H9 (cell line): ENCODE results near the gene HNF4A. TPM values are rescaled to one million over a fixed set of nuclear protein-coding genes. Genes with fewer than 3 reads are reported as not detected.

Experiments used
- DNase-seq: peaks from one replicate; pipeline ENCODE4 v3.0.0-alpha.2; 2017
- H2AFZ ChIP-seq: one replicate; pipeline ENCODE4 v1.6.1; 2013; ENCODE audit warnings: mild to moderate bottlenecking, low read length, control low read depth, moderate library complexity
- H2AK5ac ChIP-seq: 2 replicates; pipeline ENCODE4 v1.6.1; 2013; ENCODE audit warnings: low read length, control low read depth, mixed read lengths; ENCODE audit not compliant: insufficient read length
- H2BK120ac ChIP-seq: one replicate; pipeline ENCODE4 v1.6.1; 2013; ENCODE audit warnings: low read depth, mild to moderate bottlenecking, low read length, control low read depth, inconsistent platforms; ENCODE audit not compliant: poor library complexity, severe bottlenecking
- H2BK12ac ChIP-seq: 2 replicates; pipeline ENCODE4 v1.6.1; 2013; ENCODE audit warnings: low read length, control low read depth, mixed read lengths, low read depth; ENCODE audit not compliant: insufficient read length
- H2BK15ac ChIP-seq: 2 replicates; pipeline ENCODE4 v1.6.1; 2013; ENCODE audit warnings: low read depth, low read length, control low read depth
- H2BK20ac ChIP-seq: one replicate; pipeline ENCODE4 v1.6.1; 2013; ENCODE audit warnings: low read depth, mild to moderate bottlenecking, low read length, control low read depth, inconsistent platforms; ENCODE audit not compliant: poor library complexity, severe bottlenecking
- H2BK5ac ChIP-seq: 2 replicates; pipeline ENCODE4 v1.6.1; 2013; ENCODE audit warnings: low read length, control low read depth, mixed read lengths; ENCODE audit not compliant: insufficient read length
- H3K14ac ChIP-seq: 2 replicates; pipeline ENCODE4 v1.6.1; 2013; ENCODE audit warnings: low read length, control low read depth; ENCODE audit not compliant: insufficient read depth
- H3K18ac ChIP-seq: 2 replicates; pipeline ENCODE4 v1.6.1; 2013; ENCODE audit warnings: low read depth, mild to moderate bottlenecking, mixed read lengths, low read length, control low read depth; ENCODE audit not compliant: insufficient read length
- H3K23ac ChIP-seq: 2 replicates; pipeline ENCODE4 v1.6.1; 2013; ENCODE audit warnings: low read length, control low read depth, mixed read lengths, low read depth; ENCODE audit not compliant: insufficient read length
- H3K23me2 ChIP-seq: 2 replicates; pipeline ENCODE4 v1.6.1; 2013; ENCODE audit warnings: low read depth, mild to moderate bottlenecking, mixed read lengths, low read length, control low read depth; ENCODE audit not compliant: insufficient read length, poor library complexity, severe bottlenecking
- H3K27ac ChIP-seq: 2 replicates; pipeline ENCODE4 v1.5.1; 2013; ENCODE audit warnings: low read length, control low read depth, mixed read lengths, low read depth; ENCODE audit not compliant: insufficient read length
- H3K27me3 ChIP-seq: 2 replicates; pipeline ENCODE4 v1.6.1; 2013; ENCODE audit warnings: low read length, control low read depth, inconsistent platforms; ENCODE audit not compliant: insufficient read depth
- H3K4ac ChIP-seq: 2 replicates; pipeline ENCODE4 v1.6.1; 2013; ENCODE audit warnings: low read depth, mild to moderate bottlenecking, control low read depth, inconsistent platforms, low read length, moderate library complexity
- H3K4me1 ChIP-seq: 2 replicates; pipeline ENCODE4 v1.6.1; 2013; ENCODE audit warnings: low read length, control low read depth, inconsistent platforms; ENCODE audit not compliant: insufficient read depth
- H3K4me2 ChIP-seq: 2 replicates; pipeline ENCODE4 v1.6.1; 2013; ENCODE audit warnings: low read length, control low read depth, mixed read lengths; ENCODE audit not compliant: insufficient read length, insufficient read depth
- H3K56ac ChIP-seq: 2 replicates; pipeline ENCODE4 v1.6.1; 2013; ENCODE audit warnings: low read depth, mild to moderate bottlenecking, mixed read lengths, low read length, control low read depth; ENCODE audit not compliant: insufficient read length
- H3K79me1 ChIP-seq: 2 replicates; pipeline ENCODE4 v1.6.1; 2013; ENCODE audit warnings: low read depth, mild to moderate bottlenecking, moderate library complexity, low read length, control low read depth, inconsistent platforms; ENCODE audit not compliant: insufficient read depth, poor library complexity, severe bottlenecking
- H3K79me2 ChIP-seq: 2 replicates; pipeline ENCODE4 v1.6.1; 2013; ENCODE audit warnings: low read length, control low read depth, inconsistent platforms; ENCODE audit not compliant: insufficient read depth
- H3K9ac ChIP-seq: 2 replicates; pipeline ENCODE4 v1.6.1; 2013; ENCODE audit warnings: low read length, control low read depth, mixed read lengths; ENCODE audit not compliant: insufficient read length; ENCODE audit errors: extremely low read depth
- H3K9me3 ChIP-seq: one replicate; pipeline ENCODE4 v1.6.1; 2013; ENCODE audit warnings: low read depth, low read length, inconsistent platforms; ENCODE audit not compliant: control insufficient read depth
- H3T11ph ChIP-seq: one replicate; pipeline ENCODE4 v1.6.1; 2013; ENCODE audit warnings: mild to moderate bottlenecking, low read length, control low read depth, inconsistent platforms
- H4K20me1 ChIP-seq: one replicate; pipeline ENCODE4 v1.6.1; 2013; ENCODE audit not compliant: control insufficient read depth, insufficient read length, insufficient read depth
- H4K5ac ChIP-seq: 2 replicates; pipeline ENCODE4 v1.6.1; 2013; ENCODE audit warnings: low read depth, mild to moderate bottlenecking, mixed read lengths, low read length, control low read depth; ENCODE audit not compliant: insufficient read length
- H4K8ac ChIP-seq: replicated peaks from 2 replicates; pipeline ENCODE4 v1.6.1; 2013; ENCODE audit warnings: low read length, control low read depth, mixed read lengths, low read depth; ENCODE audit not compliant: insufficient read length
- H4K91ac ChIP-seq: 2 replicates; pipeline ENCODE4 v1.6.1; 2013; ENCODE audit warnings: low read depth, mild to moderate bottlenecking, moderate library complexity, mixed read lengths, low read length, control low read depth; ENCODE audit not compliant: insufficient read length
- H3K27ac Mint-ChIP-seq, 3 experiments: 2 replicates in 2 of 3; 3 replicates in 1 of 3; pipeline ENCODE4 v1.8.0; 2020 to 2021; ENCODE audit warnings: mixed read lengths in 3 of 3, mild to moderate bottlenecking in 1 of 3, moderate library complexity in 1 of 3
- H3K27me3 Mint-ChIP-seq: 2 replicates; pipeline ENCODE4 v1.8.0; 2021; ENCODE audit warnings: low read depth, mild to moderate bottlenecking, moderate library complexity, mixed read lengths
- H3K36me3 Mint-ChIP-seq, 3 experiments: 2 replicates in 2 of 3; 3 replicates in 1 of 3; pipeline ENCODE4 v1.8.0; 2020 to 2021; ENCODE audit warnings: low read depth in 3 of 3, mixed read lengths in 3 of 3; ENCODE audit not compliant: insufficient read depth in 1 of 3
- H3K4me1 Mint-ChIP-seq, 2 experiments: 2 replicates each; pipeline ENCODE4 v1.8.0; 2020; ENCODE audit warnings: mixed read lengths in 2 of 2
- H3K4me3 Mint-ChIP-seq, 2 experiments: 2 replicates in 1 of 2; 3 replicates in 1 of 2; pipeline ENCODE4 v1.8.0; 2020 to 2021; ENCODE audit warnings: mild to moderate bottlenecking in 2 of 2, mixed read lengths in 2 of 2, moderate library complexity in 1 of 2
- H3K9me3 Mint-ChIP-seq, 2 experiments: 2 replicates in 1 of 2; 3 replicates in 1 of 2; pipeline ENCODE4 v1.8.0; 2020; ENCODE audit warnings: mild to moderate bottlenecking in 2 of 2, mixed read lengths in 2 of 2, moderate library complexity in 1 of 2
- WGBS: extraction: QIAGEN DNeasy Blood & Tissue Kit; methylation state at CpG from one replicate; pipeline ENCODE4 v1.1.7; 2013; ENCODE audit warnings: missing lambda C conversion rate, low lambda C conversion rate, mixed read lengths; ENCODE audit not compliant: insufficient read length; ENCODE audit errors: extremely low coverage; 5-methylcytosine and 5-hydroxymethylcytosine counted together
- total RNA-seq: library from RNA; stranded (reverse); gene quantifications from 2 replicates; pipeline ENCODE4 v1.2.1, GENCODE V29; 2021
- TF ChIP-seq, protein P1 (sequence below): fragments of 200-600 bp; sonication (generic); conservative IDR thresholded peaks from 3 replicates; pipeline ENCODE4 v1.8.0; 2021; ENCODE audit warnings: antibody characterized with exemption, mild to moderate bottlenecking

Gene HNF4A
- total RNA-seq, 1 experiment from 2014 or later = not detected

- Histone ChIP-seq H3K4me1 (no peaks in the 10 kb centered on the region), H3K4me2 (no peak overlapping the region), H3K18ac (no peak overlapping the region), H2AFZ (no peak overlapping the region), H4K5ac (no peak overlapping the region), H2BK15ac (no peak overlapping the region), H3K27ac (no peak overlapping the region), H2BK5ac (no peak overlapping the region), H2BK20ac (no peak overlapping the region), H3K56ac (no peak overlapping the region), H3K27me3 (no peaks in the 10 kb centered on the region), H3K9me3 (no peaks in the 10 kb centered on the region), H2AK5ac (no peak overlapping the region), H4K20me1 (no peaks in the 10 kb centered on the region), H3K14ac (no peak overlapping the region), H2BK12ac (no peak overlapping the region), H3K79me2 (no peaks in the 10 kb centered on the region), H3K79me1 (no peaks in the 10 kb centered on the region), H3K23ac (no peak overlapping the region), H3K4ac (no peak overlapping the region), H3K23me2 (no peaks in the 10 kb centered on the region), H3K9ac (no peak overlapping the region), H2BK120ac (no peak overlapping the region), H4K8ac (no peak overlapping the region), H4K91ac (no peak overlapping the region), H3T11ph (no peak overlapping the region)
- Mint-ChIP-seq H3K4me1 (peaks cover 21% of the 10 kb centered on the region in 2 experiments), H3K27me3 (no peaks in the 10 kb centered on the region), H3K36me3 (no peaks in the 10 kb centered on the region), H3K9me3 (no peaks in the 10 kb centered on the region), H3K4me3 (no peak overlapping the region), H3K27ac (no peak overlapping the region)
- WGBS = no CpG with 5 or more reads among the region's 3 CpGs
- no peak for DNase-seq
- TF ChIP-seq, protein P1, sequence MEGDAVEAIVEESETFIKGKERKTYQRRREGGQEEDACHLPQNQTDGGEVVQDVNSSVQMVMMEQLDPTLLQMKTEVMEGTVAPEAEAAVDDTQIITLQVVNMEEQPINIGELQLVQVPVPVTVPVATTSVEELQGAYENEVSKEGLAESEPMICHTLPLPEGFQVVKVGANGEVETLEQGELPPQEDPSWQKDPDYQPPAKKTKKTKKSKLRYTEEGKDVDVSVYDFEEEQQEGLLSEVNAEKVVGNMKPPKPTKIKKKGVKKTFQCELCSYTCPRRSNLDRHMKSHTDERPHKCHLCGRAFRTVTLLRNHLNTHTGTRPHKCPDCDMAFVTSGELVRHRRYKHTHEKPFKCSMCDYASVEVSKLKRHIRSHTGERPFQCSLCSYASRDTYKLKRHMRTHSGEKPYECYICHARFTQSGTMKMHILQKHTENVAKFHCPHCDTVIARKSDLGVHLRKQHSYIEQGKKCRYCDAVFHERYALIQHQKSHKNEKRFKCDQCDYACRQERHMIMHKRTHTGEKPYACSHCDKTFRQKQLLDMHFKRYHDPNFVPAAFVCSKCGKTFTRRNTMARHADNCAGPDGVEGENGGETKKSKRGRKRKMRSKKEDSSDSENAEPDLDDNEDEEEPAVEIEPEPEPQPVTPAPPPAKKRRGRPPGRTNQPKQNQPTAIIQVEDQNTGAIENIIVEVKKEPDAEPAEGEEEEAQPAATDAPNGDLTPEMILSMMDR = no peak
These were observed 109.0 kb downstream of the HNF4A start for GRCh38 chr20:44464514-44464913.
